Neural progenitor cell (in vitro differentiated cells): Measurements from ENCODE around the gene RPL37. TPM values are rescaled to one million over a fixed set of nuclear protein-coding genes. Genes with fewer than 3 reads are reported as not detected.
"Not testable (repeated sequence)": the region's sequence is repeated elsewhere in the genome, so short reads cannot be mapped to it uniquely, and the experiment has no call there.

Source experiments
- DNase-seq: peaks from one replicate; pipeline ENCODE4 v3.0.0-alpha.2; 2016; ENCODE audit warnings: low spot score
- H2AFZ ChIP-seq: fragments of 200-600 bp; sonication (generic); replicated peaks from 2 replicates; pipeline ENCODE4 v1.6.1; 2016; ENCODE audit warnings: antibody characterized with exemption
- H3F3A ChIP-seq: fragments of 200-600 bp; sonication (generic); 2 replicates; pipeline ENCODE4 v1.6.1; 2016; ENCODE audit warnings: antibody characterized with exemption, low read depth
- H3K27ac ChIP-seq: fragments of 200-600 bp; sonication (generic); 2 replicates; pipeline ENCODE4 v1.5.1; 2016; ENCODE audit warnings: mild to moderate bottlenecking
- H3K27me3 ChIP-seq: fragments of 200-600 bp; sonication (generic); 2 replicates; pipeline ENCODE4 v1.6.1; 2016; ENCODE audit warnings: mild to moderate bottlenecking, moderate library complexity
- H3K36me3 ChIP-seq: fragments of 200-600 bp; sonication (generic); 2 replicates; pipeline ENCODE4 v1.5.1; 2016
- H3K4me1 ChIP-seq: fragments of 200-600 bp; sonication (generic); 2 replicates; pipeline ENCODE4 v1.6.1; 2016; ENCODE audit warnings: mixed run types
- H3K4me2 ChIP-seq: fragments of 200-600 bp; sonication (generic); 2 replicates; pipeline ENCODE4 v1.6.1; 2016
- H3K4me3 ChIP-seq: fragments of 200-600 bp; sonication (generic); 2 replicates; pipeline ENCODE4 v1.5.1; 2016
- H3K79me2 ChIP-seq: fragments of 200-600 bp; sonication (generic); 2 replicates; pipeline ENCODE4 v1.6.1; 2016; ENCODE audit warnings: low read depth
- H3K9ac ChIP-seq: fragments of 200-600 bp; sonication (generic); 2 replicates; pipeline ENCODE4 v1.6.1; 2016
- H3K9me3 ChIP-seq: fragments of 200-600 bp; sonication (generic); 2 replicates; pipeline ENCODE4 v1.5.1; 2016; ENCODE audit warnings: low read depth
- H4K20me1 ChIP-seq: fragments of 200-600 bp; sonication (generic); 2 replicates; pipeline ENCODE4 v1.6.1; 2016; ENCODE audit warnings: low read depth
- H3K27ac Mint-ChIP-seq: 3 replicates; pipeline ENCODE4 v1.8.0; 2021; ENCODE audit warnings: mixed read lengths
- H3K27me3 Mint-ChIP-seq: 2 replicates; pipeline ENCODE4 v1.8.0; 2022; ENCODE audit warnings: low read depth, mild to moderate bottlenecking, inconsistent platforms, moderate library complexity, mixed read lengths; ENCODE audit not compliant: insufficient read depth
- H3K36me3 Mint-ChIP-seq: 3 replicates; pipeline ENCODE4 v1.8.0; 2021; ENCODE audit warnings: mixed read lengths
- H3K4me1 Mint-ChIP-seq: 3 replicates; pipeline ENCODE4 v1.8.0; 2021; ENCODE audit warnings: mixed read lengths
- H3K4me3 Mint-ChIP-seq: 3 replicates; pipeline ENCODE4 v1.8.0; 2021; ENCODE audit warnings: mild to moderate bottlenecking, moderate library complexity, mixed read lengths
- H3K9me3 Mint-ChIP-seq: 3 replicates; pipeline ENCODE4 v1.8.0; 2020; ENCODE audit warnings: mixed read lengths
- CTCF ChIP-seq: fragments of 200-600 bp; sonication (generic); IDR thresholded peaks from 2 replicates; pipeline ENCODE4 v1.5.1; 2017; ENCODE audit warnings: antibody characterized with exemption, mild to moderate bottlenecking
- EZH2 ChIP-seq: fragments of 200-600 bp; sonication (generic); IDR thresholded peaks from 2 replicates; pipeline ENCODE4 v1.6.1; 2017; ENCODE audit warnings: antibody characterized with exemption, mild to moderate bottlenecking, moderate library complexity
- EZH2phosphoT487 ChIP-seq: fragments of 200-600 bp; sonication (generic); IDR thresholded peaks from 2 replicates; pipeline ENCODE4 v1.6.1; 2017; ENCODE audit warnings: antibody characterized with exemption
- total RNA-seq: library from RNA; depleted of rRNA; stranded (reverse); fragments of >200 nt; gene quantifications from 2 replicates; pipeline ENCODE4 v1.2.3, GENCODE V29; 2015; ENCODE audit warnings: low replicate concordance

Gene RPL37
- total RNA-seq, 1 donor from 2014 or later, result 235 TPM

GRCh38 chr5:40791715-40792139, 43.3 kb downstream of the RPL37 start:
- no peak overlapping the region for H3K4me3 Mint-ChIP-seq
- H3K9me3 Mint-ChIP-seq, result peaks cover 39% of the 10 kb centered on the region
- H3K4me1 Mint-ChIP-seq, result peaks cover 6% of the 10 kb centered on the region
- H3K36me3 ChIP-seq, result peaks cover 7% of the 10 kb centered on the region
- no peak overlapping the region for H3K27ac Mint-ChIP-seq
- peaks cover 49% of the 10 kb centered on the region for H4K20me1 ChIP-seq
- H3K4me2 ChIP-seq, result no peak overlapping the region
- H3K4me1 ChIP-seq, result peaks cover 3% of the 10 kb centered on the region
- no peaks in the 10 kb centered on the region for H3F3A ChIP-seq
- DNase-seq, result no peak
- no peaks in the 10 kb centered on the region for H3K27me3 Mint-ChIP-seq
- peaks cover 7% of the 10 kb centered on the region for H3K9me3 ChIP-seq
- no peak overlapping the region for H2AFZ ChIP-seq
- peaks cover 100% of the 10 kb centered on the region for H3K79me2 ChIP-seq
- H3K9ac ChIP-seq, result no peak overlapping the region
- no peak for TF ChIP-seq CTCF
- TF ChIP-seq EZH2, result no peak
- no peak for TF ChIP-seq EZH2phosphoT487
- H3K36me3 Mint-ChIP-seq, result peaks cover 51% of the 10 kb centered on the region
- no peaks in the 10 kb centered on the region for H3K27me3 ChIP-seq
- H3K27ac ChIP-seq, result no peak overlapping the region
- no peak overlapping the region for H3K4me3 ChIP-seq

- Histone ChIP-seq H3K79me2 (peaks cover 100% of the 10 kb centered on the region), H3K9ac (no peak overlapping the region), H3F3A (no peaks in the 10 kb centered on the region), H4K20me1 (peaks cover 45% of the 10 kb centered on the region), H3K9me3 (peaks cover 7% of the 10 kb centered on the region), H3K4me2 (no peak overlapping the region), H3K4me1 (no peaks in the 10 kb centered on the region), H3K27me3 (no peaks in the 10 kb centered on the region), H3K4me3 (no peak overlapping the region), H2AFZ (no peak overlapping the region), H3K36me3 (peaks cover 7% of the 10 kb centered on the region), H3K27ac (no peak overlapping the region)
- no peak overlapping the region for H3K27ac Mint-ChIP-seq
- peaks cover 2% of the 10 kb centered on the region for H3K4me1 Mint-ChIP-seq
- peaks cover 44% of the 10 kb centered on the region for H3K9me3 Mint-ChIP-seq
- H3K4me3 Mint-ChIP-seq, result no peak overlapping the region
- peaks cover 54% of the 10 kb centered on the region for H3K36me3 Mint-ChIP-seq
- H3K27me3 Mint-ChIP-seq, result no peaks in the 10 kb centered on the region
- DNase-seq, result no peak
- TF ChIP-seq EZH2phosphoT487 (no peak), EZH2 (no peak), CTCF (no peak)
Observed at GRCh38 chr5:40790947-40791593, 44.0 kb downstream of the RPL37 start.

GRCh38 chr5:40788941-40789340, 46.1 kb downstream of the RPL37 start:
- not testable (repeated sequence) for H3K27me3 Mint-ChIP-seq

GRCh38 chr5:40787986-40788385, 47.0 kb downstream of the RPL37 start:
- H3K4me3 Mint-ChIP-seq, result no peak overlapping the region
- H3K36me3 Mint-ChIP-seq, result peaks cover 37% of the 10 kb centered on the region
- Histone ChIP-seq H3K9me3 (peaks cover 7% of the 10 kb centered on the region), H3K4me2 (no peak overlapping the region), H2AFZ (no peak overlapping the region), H3F3A (no peaks in the 10 kb centered on the region), H3K27ac (no peak overlapping the region), H3K36me3 (peaks cover 7% of the 10 kb centered on the region), H3K4me1 (no peaks in the 10 kb centered on the region), H3K9ac (no peak overlapping the region), H4K20me1 (peaks cover 40% of the 10 kb centered on the region), H3K79me2 (peaks cover 100% of the 10 kb centered on the region), H3K27me3 (no peaks in the 10 kb centered on the region), H3K4me3 (no peak overlapping the region)
- H3K4me1 Mint-ChIP-seq, result no peaks in the 10 kb centered on the region
- no peak for DNase-seq
- no peak for TF ChIP-seq EZH2phosphoT487
- no peak for TF ChIP-seq CTCF
- no peak for TF ChIP-seq EZH2
- no peaks in the 10 kb centered on the region for H3K27me3 Mint-ChIP-seq
- H3K27ac Mint-ChIP-seq, result no peak overlapping the region
- H3K9me3 Mint-ChIP-seq, result peaks cover 39% of the 10 kb centered on the region

More at GRCh38 chr5:40788941-40789340, 46.1 kb downstream of the RPL37 start:
- H3K4me3 Mint-ChIP-seq, H3K4me1 Mint-ChIP-seq, H3F3A ChIP-seq, H3K4me1 ChIP-seq, H3K27ac ChIP-seq, H3K9me3 ChIP-seq, DNase-seq, H2AFZ ChIP-seq, H3K4me3 ChIP-seq, H3K27me3 ChIP-seq, H3K4me2 ChIP-seq, H3K9ac ChIP-seq, H3K36me3 ChIP-seq, H3K27ac Mint-ChIP-seq: not testable (repeated sequence)
- peaks cover 46% of the 10 kb centered on the region for H3K9me3 Mint-ChIP-seq
- Histone ChIP-seq H4K20me1 (peaks cover 43% of the 10 kb centered on the region), H3K79me2 (peaks cover 100% of the 10 kb centered on the region)
- peaks cover 47% of the 10 kb centered on the region for H3K36me3 Mint-ChIP-seq

- not testable (repeated sequence) for H3K27ac Mint-ChIP-seq, H3K4me2 ChIP-seq, H2AFZ ChIP-seq, H3K4me1 Mint-ChIP-seq, H3K9ac ChIP-seq, H3K9me3 ChIP-seq, H3K27me3 ChIP-seq, H3K4me3 ChIP-seq, H3F3A ChIP-seq, H3K27me3 Mint-ChIP-seq, DNase-seq, H3K4me1 ChIP-seq, H3K27ac ChIP-seq, H3K4me3 Mint-ChIP-seq, H3K36me3 ChIP-seq
- Mint-ChIP-seq H3K9me3 (peaks cover 38% of the 10 kb centered on the region), H3K36me3 (peaks cover 37% of the 10 kb centered on the region)
- peaks cover 100% of the 10 kb centered on the region for H3K79me2 ChIP-seq
- H4K20me1 ChIP-seq, result peaks cover 43% of the 10 kb centered on the region
Observed at GRCh38 chr5:40786664-40787063, 48.4 kb downstream of the RPL37 start.
